HL-60 (cell line): ENCODE measurements around the gene ADM2.

Experiments used
- DNase-seq, 2 experiments: peaks; one replicate each; pipeline ENCODE4 v3.0.0-alpha.2; 2010 to 2020; ENCODE audit warnings: low read depth in 1 of 2, low spot score in 1 of 2
- H3K27ac ChIP-seq: fragments of 250-450 bp; sonication (Bioruptor Pico); replicated peaks from 2 replicates; pipeline ENCODE4 v1.5.1; 2020; ENCODE audit warnings: mild to moderate bottlenecking, moderate library complexity
- H3K27me3 ChIP-seq: fragments of 250-450 bp; sonication (Bioruptor Pico); 2 replicates; pipeline ENCODE4 v1.5.1; 2021; ENCODE audit warnings: mild to moderate bottlenecking, moderate library complexity; ENCODE audit not compliant: insufficient read depth, poor library complexity, severe bottlenecking
- H3K4me3 ChIP-seq: replicated peaks from 2 replicates; pipeline ENCODE4 v1.5.1; 2011; ENCODE audit warnings: mild to moderate bottlenecking, control low read depth, low read length; ENCODE audit not compliant: insufficient read depth
- GABPA ChIP-seq: IDR thresholded peaks from 2 replicates; pipeline ENCODE4 v1.6.1; 2012; ENCODE audit warnings: low read depth
- POLR2AphosphoS5 ChIP-seq: IDR thresholded peaks from 2 replicates; pipeline ENCODE4 v1.6.1; 2012; ENCODE audit warnings: low read depth
- SPI1 ChIP-seq: IDR thresholded peaks from 2 replicates; pipeline ENCODE4 v1.6.1; 2012; ENCODE audit warnings: low read depth, mild to moderate bottlenecking, borderline replicate concordance
- TF ChIP-seq, protein P1 (sequence below): IDR thresholded peaks from one replicate; pipeline ENCODE4 v1.5.1; 2011; ENCODE audit warnings: low read length, control low read depth, inconsistent platforms; ENCODE audit not compliant: insufficient read depth
- TF ChIP-seq, protein P2 (sequence below): IDR thresholded peaks from 2 replicates; pipeline ENCODE4 v1.6.1; 2012; ENCODE audit warnings: low read depth; ENCODE audit not compliant: insufficient replicate concordance

The ADM2 gene

DNA sequence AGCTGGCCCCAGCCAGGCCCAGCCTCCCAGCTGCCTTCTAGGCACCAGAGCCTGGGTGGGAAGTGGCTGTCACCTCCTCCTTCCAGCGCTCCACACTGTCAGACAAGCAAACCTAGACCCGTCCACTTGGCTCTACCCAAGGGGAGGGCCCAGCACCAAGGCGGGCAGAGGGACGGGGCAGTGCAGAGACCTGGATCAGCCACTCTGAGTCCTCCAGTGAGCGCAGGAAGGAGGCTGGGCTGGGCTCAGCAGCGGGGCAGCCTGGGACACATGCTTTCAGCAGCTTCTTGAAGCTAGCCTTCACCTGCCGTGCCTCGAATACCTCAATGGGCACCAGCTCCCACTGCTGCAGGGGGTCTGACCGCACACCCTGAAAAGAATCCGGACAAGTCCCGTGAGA lies 25.3 kb upstream of the ADM2 start:
- no peak for DNase-seq
- no peak overlapping the region for H3K4me3 ChIP-seq
- no peak overlapping the region for H3K27ac ChIP-seq
- no peaks in the 10 kb centered on the region for H3K27me3 ChIP-seq
- TF ChIP-seq, protein P1, sequence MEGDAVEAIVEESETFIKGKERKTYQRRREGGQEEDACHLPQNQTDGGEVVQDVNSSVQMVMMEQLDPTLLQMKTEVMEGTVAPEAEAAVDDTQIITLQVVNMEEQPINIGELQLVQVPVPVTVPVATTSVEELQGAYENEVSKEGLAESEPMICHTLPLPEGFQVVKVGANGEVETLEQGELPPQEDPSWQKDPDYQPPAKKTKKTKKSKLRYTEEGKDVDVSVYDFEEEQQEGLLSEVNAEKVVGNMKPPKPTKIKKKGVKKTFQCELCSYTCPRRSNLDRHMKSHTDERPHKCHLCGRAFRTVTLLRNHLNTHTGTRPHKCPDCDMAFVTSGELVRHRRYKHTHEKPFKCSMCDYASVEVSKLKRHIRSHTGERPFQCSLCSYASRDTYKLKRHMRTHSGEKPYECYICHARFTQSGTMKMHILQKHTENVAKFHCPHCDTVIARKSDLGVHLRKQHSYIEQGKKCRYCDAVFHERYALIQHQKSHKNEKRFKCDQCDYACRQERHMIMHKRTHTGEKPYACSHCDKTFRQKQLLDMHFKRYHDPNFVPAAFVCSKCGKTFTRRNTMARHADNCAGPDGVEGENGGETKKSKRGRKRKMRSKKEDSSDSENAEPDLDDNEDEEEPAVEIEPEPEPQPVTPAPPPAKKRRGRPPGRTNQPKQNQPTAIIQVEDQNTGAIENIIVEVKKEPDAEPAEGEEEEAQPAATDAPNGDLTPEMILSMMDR = no peak
- TF ChIP-seq, protein P2, sequence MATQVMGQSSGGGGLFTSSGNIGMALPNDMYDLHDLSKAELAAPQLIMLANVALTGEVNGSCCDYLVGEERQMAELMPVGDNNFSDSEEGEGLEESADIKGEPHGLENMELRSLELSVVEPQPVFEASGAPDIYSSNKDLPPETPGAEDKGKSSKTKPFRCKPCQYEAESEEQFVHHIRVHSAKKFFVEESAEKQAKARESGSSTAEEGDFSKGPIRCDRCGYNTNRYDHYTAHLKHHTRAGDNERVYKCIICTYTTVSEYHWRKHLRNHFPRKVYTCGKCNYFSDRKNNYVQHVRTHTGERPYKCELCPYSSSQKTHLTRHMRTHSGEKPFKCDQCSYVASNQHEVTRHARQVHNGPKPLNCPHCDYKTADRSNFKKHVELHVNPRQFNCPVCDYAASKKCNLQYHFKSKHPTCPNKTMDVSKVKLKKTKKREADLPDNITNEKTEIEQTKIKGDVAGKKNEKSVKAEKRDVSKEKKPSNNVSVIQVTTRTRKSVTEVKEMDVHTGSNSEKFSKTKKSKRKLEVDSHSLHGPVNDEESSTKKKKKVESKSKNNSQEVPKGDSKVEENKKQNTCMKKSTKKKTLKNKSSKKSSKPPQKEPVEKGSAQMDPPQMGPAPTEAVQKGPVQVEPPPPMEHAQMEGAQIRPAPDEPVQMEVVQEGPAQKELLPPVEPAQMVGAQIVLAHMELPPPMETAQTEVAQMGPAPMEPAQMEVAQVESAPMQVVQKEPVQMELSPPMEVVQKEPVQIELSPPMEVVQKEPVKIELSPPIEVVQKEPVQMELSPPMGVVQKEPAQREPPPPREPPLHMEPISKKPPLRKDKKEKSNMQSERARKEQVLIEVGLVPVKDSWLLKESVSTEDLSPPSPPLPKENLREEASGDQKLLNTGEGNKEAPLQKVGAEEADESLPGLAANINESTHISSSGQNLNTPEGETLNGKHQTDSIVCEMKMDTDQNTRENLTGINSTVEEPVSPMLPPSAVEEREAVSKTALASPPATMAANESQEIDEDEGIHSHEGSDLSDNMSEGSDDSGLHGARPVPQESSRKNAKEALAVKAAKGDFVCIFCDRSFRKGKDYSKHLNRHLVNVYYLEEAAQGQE = no peak
- TF ChIP-seq SPI1 (no peak), GABPA (no peak), POLR2AphosphoS5 (no peak)

DNA sequence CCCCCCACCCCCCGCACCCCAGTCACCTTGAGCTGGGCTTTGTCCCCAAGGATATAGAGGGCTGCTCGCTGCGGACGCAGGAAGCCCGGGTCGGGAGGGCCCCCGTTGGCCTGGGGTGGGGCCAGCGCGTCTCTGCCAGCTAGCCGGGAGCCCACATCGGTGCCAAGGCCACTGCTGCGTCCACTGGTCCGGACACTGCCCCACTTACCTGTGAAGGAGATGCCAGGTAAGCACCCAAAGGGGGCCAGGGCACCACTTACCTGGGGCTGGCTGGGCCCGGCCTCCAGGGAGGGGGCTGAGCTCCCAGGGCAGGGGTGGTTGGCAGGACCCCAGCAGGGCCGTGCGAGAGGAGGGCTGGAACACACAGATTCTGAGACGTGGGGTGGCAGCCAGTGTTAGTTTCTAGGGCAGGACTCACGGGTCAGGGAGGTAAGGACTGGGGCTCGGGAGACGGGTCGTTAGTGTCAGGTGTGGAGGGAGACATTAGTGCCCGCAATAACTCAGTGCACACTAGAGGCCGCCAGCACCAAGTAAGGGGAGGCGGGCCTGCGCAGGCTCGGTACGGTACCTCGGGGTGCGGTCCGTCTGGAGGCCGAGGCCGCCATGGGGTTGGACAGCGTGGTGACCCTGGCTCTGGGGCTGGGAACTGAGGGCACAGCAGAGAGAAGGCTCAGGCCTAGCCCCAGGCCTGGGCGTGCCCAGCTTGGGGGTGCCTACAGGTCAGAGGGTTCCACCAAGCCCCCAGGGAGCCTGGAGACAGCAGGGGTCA lies 24.7 kb upstream of the ADM2 start:
- Histone ChIP-seq H3K27me3 (no peaks in the 10 kb centered on the region), H3K4me3 (no peak overlapping the region), H3K27ac (no peak overlapping the region)
- TF ChIP-seq SPI1 = no peak
- TF ChIP-seq, protein P1 = peak; percentile 16
- no peak for DNase-seq

DNA sequence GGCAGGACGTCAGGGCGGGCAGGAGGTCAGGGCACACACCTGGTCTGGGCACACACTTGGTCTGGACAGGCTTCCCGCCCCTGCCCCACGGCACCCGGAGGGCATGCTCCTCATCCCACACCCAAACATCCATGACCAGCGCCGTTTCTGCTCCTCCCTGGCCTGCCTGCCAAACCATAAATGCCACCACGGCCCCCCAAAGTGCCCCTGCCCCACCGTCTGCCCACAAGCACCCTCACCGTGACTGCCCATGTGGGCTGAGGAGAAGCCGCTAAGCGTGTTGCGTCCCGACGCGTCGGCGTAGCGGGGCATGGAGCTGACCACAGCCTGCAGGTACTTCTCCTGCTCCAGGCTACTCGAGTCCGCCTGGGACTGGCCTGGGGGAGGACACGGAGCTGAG lies 22.3 kb upstream of the ADM2 start:
- Histone ChIP-seq H3K4me3 (no peak overlapping the region), H3K27me3 (no peaks in the 10 kb centered on the region), H3K27ac (no peak overlapping the region)
- DNase-seq = no peak
- TF ChIP-seq GABPA (no peak), POLR2AphosphoS5 (no peak), SPI1 (no peak)
- TF ChIP-seq, protein P1 = no peak
- TF ChIP-seq, protein P2 = no peak
